Natural killer cell (primary cell): ENCODE measurements around the gene UGT3A1. TPM values are rescaled to one million over a fixed set of nuclear protein-coding genes. Genes with fewer than 3 reads are reported as not detected.
"Not testable (repeated sequence)": the region's sequence is repeated elsewhere in the genome, so short reads cannot be mapped to it uniquely, and the experiment has no call there.

ENCODE experiments used
- ATAC-seq, 3 donors: fragments of 150-1000 bp in 2 of 3; fragments of 200-7000 bp in 1 of 3; cut with Tn5 transposase; 1 replicate in 1 of 3; 2 replicates in 2 of 3; pipeline ENCODE4 v1.10.0; 2021; ENCODE audit warnings: mild to moderate bottlenecking in 2 of 3, moderate library complexity in 2 of 3
- DNase-seq, 2 donors: peaks; one replicate each; pipeline versions ENCODE4 v3.0.0 to v3.0.0-alpha.2; 2013 to 2021; ENCODE audit warnings: mixed read lengths in 1 of 2
- H3K27ac ChIP-seq: one replicate; pipeline ENCODE4 v1.5.1; 2013; ENCODE audit warnings: mild to moderate bottlenecking, low read length
- H3K27me3 ChIP-seq: one replicate; pipeline ENCODE4 v1.6.1; 2013; ENCODE audit warnings: low read length; ENCODE audit not compliant: control insufficient read depth, insufficient read depth
- H3K36me3 ChIP-seq: one replicate; pipeline ENCODE4 v1.6.1; 2013; ENCODE audit warnings: low read length; ENCODE audit not compliant: control insufficient read depth, insufficient read depth
- H3K4me1 ChIP-seq: one replicate; pipeline ENCODE4 v1.6.1; 2013; ENCODE audit warnings: low read length; ENCODE audit not compliant: control insufficient read depth, insufficient read depth
- H3K4me3 ChIP-seq: one replicate; pipeline ENCODE4 v1.5.1; 2013; ENCODE audit warnings: low read length
- H3K9me3 ChIP-seq: one replicate; pipeline ENCODE4 v1.6.1; 2013; ENCODE audit warnings: low read length; ENCODE audit not compliant: control insufficient read depth, insufficient read depth
- H3K27ac Mint-ChIP-seq, 2 donors: one replicate each; pipeline ENCODE4 v1.8.0; 2022; ENCODE audit warnings: mild to moderate bottlenecking in 2 of 2, mixed read lengths in 2 of 2, moderate library complexity in 1 of 2
- H3K27me3 Mint-ChIP-seq, 2 donors: one replicate each; pipeline ENCODE4 v1.8.0; 2022; ENCODE audit warnings: low read depth in 2 of 2, mixed read lengths in 2 of 2
- H3K36me3 Mint-ChIP-seq: one replicate; pipeline ENCODE4 v1.8.0; 2022; ENCODE audit warnings: mixed read lengths
- H3K4me1 Mint-ChIP-seq, 2 donors: one replicate each; pipeline ENCODE4 v1.8.0; 2022; ENCODE audit warnings: mixed read lengths in 2 of 2
- H3K4me3 Mint-ChIP-seq: one replicate; pipeline ENCODE4 v1.8.0; 2022; ENCODE audit warnings: mild to moderate bottlenecking, moderate library complexity, mixed read lengths
- H3K9me3 Mint-ChIP-seq, 2 donors: one replicate each; pipeline ENCODE4 v1.8.0; 2022; ENCODE audit warnings: mixed read lengths in 2 of 2
- WGBS: methylation state at CpG from one replicate; pipeline ENCODE4 v1.1.7; 2013; ENCODE audit warnings: missing lambda C conversion rate; ENCODE audit not compliant: insufficient coverage; 5-methylcytosine and 5-hydroxymethylcytosine counted together
- intact Hi-C: fragments of 100-400 bp; cut with micrococcal nuclease; formaldehyde crosslinking; loops from one replicate; pipeline ENCODE4 v1.14.2; 2022
- total RNA-seq, 4 donors: library from RNA; stranded (reverse); fragments of 120-200 nt in 1 of 4; gene quantifications; one replicate each; pipeline versions ENCODE4 v1.2.3 to v1.2.4, GENCODE V29; 2013 to 2022
- TF ChIP-seq, protein P1 (sequence below): fragments of 200-600 bp; IDR thresholded peaks from one replicate; pipeline ENCODE4 v1.8.0; 2022; ENCODE audit warnings: antibody characterized with exemption

UGT3A1 gene
- total RNA-seq, 3 donors from 2014 or later (not counting 1 experiment from before 2014, with no cell fraction given), result not detected

DNA sequence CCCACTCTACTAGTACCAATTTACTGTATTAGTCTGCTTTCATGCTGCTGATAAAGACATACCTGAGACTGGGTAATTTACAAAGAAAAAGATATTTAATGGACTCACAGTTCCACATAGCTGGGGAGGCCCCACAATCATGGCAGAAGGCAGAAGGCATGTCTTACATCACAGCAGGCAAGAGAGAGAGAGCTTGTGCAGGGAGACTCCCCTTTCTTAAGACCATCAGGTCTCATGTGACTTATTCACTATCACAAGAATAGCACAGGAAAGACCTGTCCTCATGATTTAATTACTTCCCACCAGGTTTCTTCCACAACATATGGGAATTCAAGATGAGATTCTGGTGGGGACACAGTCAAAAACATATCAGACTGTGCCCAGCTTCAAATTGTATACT, 11.5 kb downstream of the UGT3A1 start:
- DNase-seq, result no peak
- Histone ChIP-seq H3K27ac (no peak overlapping the region), H3K27me3 (no peaks in the 10 kb centered on the region), H3K9me3 (peaks cover 7% of the 10 kb centered on the region), H3K36me3 (no peaks in the 10 kb centered on the region), H3K4me3 (no peak overlapping the region), H3K4me1 (no peaks in the 10 kb centered on the region)
- no peak overlapping the region for H3K4me3 Mint-ChIP-seq
- H3K27me3 Mint-ChIP-seq, result peaks cover 0 to 2% of the 10 kb centered on the region in 2 donors
- peaks cover 12% of the 10 kb centered on the region for H3K36me3 Mint-ChIP-seq
- no peaks in the 10 kb centered on the region for H3K4me1 Mint-ChIP-seq
- ATAC-seq, result no peak
- peaks cover 10 to 14% of the 10 kb centered on the region in 2 donors for H3K9me3 Mint-ChIP-seq
- intact Hi-C loops, result no loop called here
- TF ChIP-seq, protein P1, sequence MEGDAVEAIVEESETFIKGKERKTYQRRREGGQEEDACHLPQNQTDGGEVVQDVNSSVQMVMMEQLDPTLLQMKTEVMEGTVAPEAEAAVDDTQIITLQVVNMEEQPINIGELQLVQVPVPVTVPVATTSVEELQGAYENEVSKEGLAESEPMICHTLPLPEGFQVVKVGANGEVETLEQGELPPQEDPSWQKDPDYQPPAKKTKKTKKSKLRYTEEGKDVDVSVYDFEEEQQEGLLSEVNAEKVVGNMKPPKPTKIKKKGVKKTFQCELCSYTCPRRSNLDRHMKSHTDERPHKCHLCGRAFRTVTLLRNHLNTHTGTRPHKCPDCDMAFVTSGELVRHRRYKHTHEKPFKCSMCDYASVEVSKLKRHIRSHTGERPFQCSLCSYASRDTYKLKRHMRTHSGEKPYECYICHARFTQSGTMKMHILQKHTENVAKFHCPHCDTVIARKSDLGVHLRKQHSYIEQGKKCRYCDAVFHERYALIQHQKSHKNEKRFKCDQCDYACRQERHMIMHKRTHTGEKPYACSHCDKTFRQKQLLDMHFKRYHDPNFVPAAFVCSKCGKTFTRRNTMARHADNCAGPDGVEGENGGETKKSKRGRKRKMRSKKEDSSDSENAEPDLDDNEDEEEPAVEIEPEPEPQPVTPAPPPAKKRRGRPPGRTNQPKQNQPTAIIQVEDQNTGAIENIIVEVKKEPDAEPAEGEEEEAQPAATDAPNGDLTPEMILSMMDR, result no peak
- no peak overlapping the region for H3K27ac Mint-ChIP-seq

GRCh38 chr5:35976859-35977258, 14.3 kb downstream of the UGT3A1 start:
- H3K36me3 ChIP-seq, DNase-seq, H3K4me1 Mint-ChIP-seq, H3K27ac Mint-ChIP-seq, H3K27me3 ChIP-seq, intact Hi-C loops, H3K4me3 Mint-ChIP-seq, H3K9me3 ChIP-seq, H3K27ac ChIP-seq, H3K4me3 ChIP-seq, ATAC-seq, H3K4me1 ChIP-seq, H3K36me3 Mint-ChIP-seq: not testable (repeated sequence)
- WGBS, result 89% methylated on average over 1 of the region's 3 CpGs
- Mint-ChIP-seq H3K9me3 (peaks cover 10 to 11% of the 10 kb centered on the region in 2 donors), H3K27me3 (peaks cover 0 to 18% of the 10 kb centered on the region in 2 donors)

GRCh38 chr5:35974570-35974969, 16.6 kb downstream of the UGT3A1 start:
- no peaks in the 10 kb centered on the region for H3K4me1 Mint-ChIP-seq
- H3K9me3 Mint-ChIP-seq, result peaks cover 5 to 10% of the 10 kb centered on the region in 2 donors

GRCh38 chr5:35971878-35972210, 19.3 kb downstream of the UGT3A1 start:
- no peak overlapping the region for H3K4me3 ChIP-seq
- TF ChIP-seq, protein P1, result no peak
- DNase-seq, result no peak
- no peaks in the 10 kb centered on the region for H3K27me3 ChIP-seq
- no peaks in the 10 kb centered on the region for H3K4me1 Mint-ChIP-seq
- H3K9me3 Mint-ChIP-seq, result peaks cover 3 to 4% of the 10 kb centered on the region in 2 donors
- 82% methylated on average over 3 of the region's 5 CpGs for WGBS
- H3K4me1 ChIP-seq, result no peaks in the 10 kb centered on the region
- no peaks in the 10 kb centered on the region for H3K36me3 ChIP-seq
- H3K27ac ChIP-seq, result no peak overlapping the region
- peaks cover 0 to 24% of the 10 kb centered on the region in 2 donors for H3K27me3 Mint-ChIP-seq
- ATAC-seq, result no peak
- H3K36me3 Mint-ChIP-seq, result no peaks in the 10 kb centered on the region
- no peak overlapping the region for H3K27ac Mint-ChIP-seq
- intact Hi-C loops, result no loop called here
- H3K9me3 ChIP-seq, result no peaks in the 10 kb centered on the region
- no peak overlapping the region for H3K4me3 Mint-ChIP-seq

More at GRCh38 chr5:35974570-35974969, 16.6 kb downstream of the UGT3A1 start:
- Histone ChIP-seq H3K27me3 (no peaks in the 10 kb centered on the region), H3K36me3 (no peaks in the 10 kb centered on the region), H3K9me3 (no peaks in the 10 kb centered on the region), H3K27ac (no peak overlapping the region), H3K4me3 (no peak overlapping the region), H3K4me1 (no peaks in the 10 kb centered on the region)
- ATAC-seq (no peak), DNase-seq (no peak)
- TF ChIP-seq, protein P1, result no peak
- WGBS, result 74% methylated on average over 4 of the region's 4 CpGs
- Mint-ChIP-seq H3K4me3 (no peak overlapping the region), H3K27me3 (peaks cover 0 to 18% of the 10 kb centered on the region in 2 donors), H3K27ac (no peak overlapping the region), H3K36me3 (no peaks in the 10 kb centered on the region)
- intact Hi-C loops, result no loop called here
